GM12875 (cell line): Measurements from ENCODE around the gene KCNB1.

Experiments used
- H3K4me3 ChIP-seq: one replicate; pipeline ENCODE4 v1.5.1; 2011; ENCODE audit warnings: low read depth, low read length, control low read depth
- CTCF ChIP-seq: IDR thresholded peaks from 2 replicates; pipeline ENCODE4 v1.5.1; 2011; ENCODE audit warnings: low read depth, mild to moderate bottlenecking, control low read depth, inconsistent platforms, low read length, moderate library complexity, borderline replicate concordance; ENCODE audit not compliant: insufficient read depth

The KCNB1 gene

GRCh38 chr20:49475292-49476015 lies 7.0 kb downstream of the KCNB1 start:
- no peak for TF ChIP-seq CTCF
- no peak overlapping the region for H3K4me3 ChIP-seq

DNA sequence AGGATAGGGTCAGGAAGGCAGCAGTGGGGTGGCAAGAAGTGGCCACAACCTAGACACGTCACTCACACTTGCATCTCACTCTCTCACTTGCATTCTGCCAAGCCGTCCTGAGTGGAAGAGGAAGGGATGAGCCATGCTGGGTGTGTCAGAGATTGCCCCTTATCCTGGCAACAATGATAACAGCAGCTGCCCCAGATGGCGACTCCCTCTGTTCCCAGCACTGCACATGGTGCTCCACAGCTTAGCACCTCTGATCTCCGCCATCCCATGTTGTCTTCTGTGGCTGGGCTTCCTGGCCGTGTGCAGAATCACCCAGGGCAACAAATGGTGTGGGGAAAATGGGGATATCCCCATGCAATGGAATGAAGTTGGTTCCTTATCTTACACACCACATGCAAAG lies 11.1 kb downstream of the KCNB1 start:
- H3K4me3 ChIP-seq: no peak overlapping the region
- no peak for TF ChIP-seq CTCF

DNA sequence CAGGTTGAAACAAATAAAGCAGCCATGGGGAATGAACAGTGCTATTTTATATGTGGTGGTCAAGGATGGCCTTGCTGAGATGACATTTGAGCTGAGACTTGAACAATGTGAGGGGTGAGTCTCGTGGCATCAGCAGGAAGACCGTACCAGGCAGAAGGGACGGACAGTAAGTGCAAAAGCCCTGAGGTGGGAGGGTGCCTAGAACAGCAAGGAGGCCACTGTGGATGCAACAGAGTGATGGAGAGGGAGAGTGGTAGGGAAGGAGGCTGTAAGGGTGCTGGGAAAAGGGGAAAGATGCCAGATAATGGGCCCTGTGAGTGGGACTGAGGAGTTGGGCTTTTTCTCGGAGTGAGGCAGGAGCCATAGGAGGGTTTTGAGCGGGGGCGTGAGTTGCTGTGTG lies 11.5 kb downstream of the KCNB1 start:
- TF ChIP-seq CTCF: no peak
- no peak overlapping the region for H3K4me3 ChIP-seq

GRCh38 chr20:49469060-49469459 lies 13.4 kb downstream of the KCNB1 start:
- no peak overlapping the region for H3K4me3 ChIP-seq
- no peak for TF ChIP-seq CTCF

DNA sequence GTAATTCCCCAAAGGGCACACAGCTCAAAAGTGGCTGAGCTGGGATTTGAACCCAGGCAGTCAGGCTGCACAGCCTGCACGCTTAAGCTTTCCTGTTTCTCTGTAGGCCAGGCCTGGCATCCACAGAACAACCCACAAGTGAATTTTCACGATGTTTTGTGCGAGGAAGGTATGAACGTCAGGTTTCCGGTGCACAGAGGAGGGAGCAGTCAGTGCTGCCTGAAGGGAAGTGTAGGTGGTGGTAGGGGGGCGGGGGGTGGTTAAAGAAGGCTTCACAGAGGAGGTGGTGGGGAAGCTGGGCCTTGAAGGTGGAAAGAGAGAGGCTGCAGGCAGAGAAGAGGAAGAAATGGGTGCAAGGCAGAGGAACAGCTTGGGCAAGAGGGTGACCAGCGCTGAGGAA lies 14.1 kb downstream of the KCNB1 start:
- H3K4me3 ChIP-seq: no peak overlapping the region
- TF ChIP-seq CTCF: no peak

DNA sequence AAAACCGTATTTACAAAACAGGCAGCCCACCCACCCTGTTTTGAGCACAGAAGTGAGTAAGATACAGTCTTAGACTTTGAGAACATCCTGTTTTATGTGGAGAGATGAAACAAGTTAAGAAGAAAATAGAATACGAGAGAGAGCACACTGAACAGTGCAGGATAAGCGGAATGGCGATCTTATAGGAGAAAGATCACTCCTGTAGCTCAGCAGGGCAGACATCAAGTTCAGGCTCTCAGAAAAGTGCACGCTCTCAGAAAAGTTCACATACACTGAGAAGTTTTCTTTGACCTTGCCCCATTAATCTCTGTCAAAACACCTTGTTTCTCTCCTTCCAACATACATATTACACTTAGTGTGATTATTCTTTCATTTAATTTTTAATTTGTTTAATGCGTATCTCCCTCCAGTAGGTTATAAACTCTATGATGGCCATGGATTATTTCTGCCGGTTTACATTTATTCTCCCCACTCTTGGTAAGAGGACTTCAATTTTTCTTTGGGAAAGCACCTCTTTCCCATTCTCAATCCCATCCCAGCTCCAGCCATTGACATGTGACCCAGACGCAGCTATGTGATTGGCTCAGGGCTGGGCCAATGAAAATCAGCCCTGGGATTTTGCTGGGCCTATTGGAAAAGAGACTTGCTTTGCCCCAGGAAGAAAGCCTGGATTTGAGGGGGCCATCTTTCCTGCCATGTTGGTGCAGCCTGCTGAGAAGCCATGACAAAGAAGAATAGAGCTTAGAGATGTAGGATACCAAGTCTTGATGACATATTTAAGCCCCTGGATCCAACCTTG lies 16.2 kb downstream of the KCNB1 start:
- no peak for TF ChIP-seq CTCF
- no peak overlapping the region for H3K4me3 ChIP-seq

DNA sequence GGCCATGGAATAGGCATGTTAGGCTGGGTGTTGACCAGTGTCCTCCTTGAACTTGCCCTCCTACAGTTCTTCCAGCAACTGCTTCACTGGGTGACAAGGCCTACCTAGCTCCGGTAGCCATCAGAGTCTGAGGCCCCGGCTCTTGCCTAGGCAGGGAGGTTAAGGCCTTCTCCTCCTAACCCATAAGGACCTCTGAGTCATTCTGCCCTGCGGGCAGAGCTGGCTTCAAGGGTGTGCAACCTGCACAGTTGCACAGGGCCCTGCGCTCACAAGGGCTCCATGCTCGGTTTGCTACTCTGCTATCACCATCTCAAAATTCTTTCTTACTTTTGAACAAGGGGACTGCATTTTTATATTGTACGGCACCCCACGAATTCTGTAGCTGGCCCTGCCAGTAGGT lies 17.9 kb downstream of the KCNB1 start:
- H3K4me3 ChIP-seq: no peak overlapping the region
- TF ChIP-seq CTCF: no peak
